PC-3 (cell line): Measurements from ENCODE around the gene EPHA7.

Experiments used
- EZH2 ChIP-seq: fragments of 300-600 bp; sonication (generic); IDR thresholded peaks from one replicate; pipeline ENCODE4 v1.6.1; 2017; ENCODE audit warnings: antibody characterized with exemption, mild to moderate bottlenecking, low read length; ENCODE audit not compliant: unreplicated experiment
- EZH2phosphoT487 ChIP-seq: fragments of 300-600 bp; sonication (generic); IDR thresholded peaks from 2 replicates; pipeline ENCODE4 v1.6.1; 2018; ENCODE audit warnings: mild to moderate bottlenecking, antibody characterized with exemption, low read length, borderline replicate concordance
- TF ChIP-seq, protein P1 (sequence below): fragments of 300-600 bp; sonication (generic); conservative IDR thresholded peaks from 2 replicates; pipeline ENCODE4 v1.5.1; 2017; ENCODE audit warnings: antibody characterized with exemption, low read depth, mild to moderate bottlenecking, low read length

DNA sequence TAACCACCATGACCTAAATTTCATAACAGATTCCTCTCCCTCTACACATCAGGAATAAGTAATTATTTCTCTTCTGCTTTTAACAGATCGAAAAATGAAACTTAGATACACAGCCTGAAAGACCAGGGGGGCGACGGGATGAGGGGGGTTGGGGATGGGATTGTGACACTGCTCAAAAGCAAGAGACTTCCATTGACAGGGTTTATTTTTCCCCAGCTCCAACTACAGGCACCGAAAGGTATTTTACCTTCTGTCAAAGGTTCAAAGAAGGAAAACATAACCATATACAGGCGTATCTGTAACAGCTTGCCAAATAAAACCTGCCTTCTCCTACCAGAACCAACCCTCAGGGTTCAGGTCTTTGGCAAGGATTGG is 1.3 kb downstream of the EPHA7 start:
- TF ChIP-seq, protein P1, sequence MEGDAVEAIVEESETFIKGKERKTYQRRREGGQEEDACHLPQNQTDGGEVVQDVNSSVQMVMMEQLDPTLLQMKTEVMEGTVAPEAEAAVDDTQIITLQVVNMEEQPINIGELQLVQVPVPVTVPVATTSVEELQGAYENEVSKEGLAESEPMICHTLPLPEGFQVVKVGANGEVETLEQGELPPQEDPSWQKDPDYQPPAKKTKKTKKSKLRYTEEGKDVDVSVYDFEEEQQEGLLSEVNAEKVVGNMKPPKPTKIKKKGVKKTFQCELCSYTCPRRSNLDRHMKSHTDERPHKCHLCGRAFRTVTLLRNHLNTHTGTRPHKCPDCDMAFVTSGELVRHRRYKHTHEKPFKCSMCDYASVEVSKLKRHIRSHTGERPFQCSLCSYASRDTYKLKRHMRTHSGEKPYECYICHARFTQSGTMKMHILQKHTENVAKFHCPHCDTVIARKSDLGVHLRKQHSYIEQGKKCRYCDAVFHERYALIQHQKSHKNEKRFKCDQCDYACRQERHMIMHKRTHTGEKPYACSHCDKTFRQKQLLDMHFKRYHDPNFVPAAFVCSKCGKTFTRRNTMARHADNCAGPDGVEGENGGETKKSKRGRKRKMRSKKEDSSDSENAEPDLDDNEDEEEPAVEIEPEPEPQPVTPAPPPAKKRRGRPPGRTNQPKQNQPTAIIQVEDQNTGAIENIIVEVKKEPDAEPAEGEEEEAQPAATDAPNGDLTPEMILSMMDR, result no peak
- no peak for TF ChIP-seq EZH2
- TF ChIP-seq EZH2phosphoT487, result no peak
